HAP-1 (cell line): Measurements from ENCODE around the gene RHOF.

Source experiments
- DNase-seq, 2 experiments: peaks; one replicate each; pipeline ENCODE4 v3.0.0-alpha.2; 2016 to 2020; ENCODE audit warnings: low spot score in 2 of 2
- H3K27me3 ChIP-seq: fragments of 250-450 bp; sonication (Bioruptor Pico); 2 replicates; pipeline ENCODE4 v1.5.1; 2020; ENCODE audit warnings: low read depth, mild to moderate bottlenecking, moderate library complexity
- H3K36me3 ChIP-seq: fragments of 250-450 bp; sonication (Bioruptor Pico); replicated peaks from 2 replicates; pipeline ENCODE4 v1.5.1; 2020; ENCODE audit warnings: mild to moderate bottlenecking
- H3K4me1 ChIP-seq: fragments of 250-450 bp; sonication (Bioruptor Pico); 2 replicates; pipeline ENCODE4 v1.5.1; 2020; ENCODE audit warnings: mild to moderate bottlenecking
- H3K4me3 ChIP-seq: fragments of 250-450 bp; sonication (Bioruptor Pico); 2 replicates; pipeline ENCODE4 v1.5.1; 2020; ENCODE audit warnings: mild to moderate bottlenecking, moderate library complexity
- H3K9me3 ChIP-seq: fragments of 250-450 bp; sonication (Bioruptor Pico); 2 replicates; pipeline ENCODE4 v1.5.1; 2020; ENCODE audit warnings: mild to moderate bottlenecking, moderate library complexity
- in situ Hi-C: fragments of 300-500 bp; cut with MboI; formaldehyde crosslinking; loops from 3 replicates; pipeline ENCODE4 v1.14.3; 2020; ENCODE audit warnings: low sequenced_read_pairs, inconsistent platforms, mixed read lengths

RHOF gene

GRCh38 chr12:121826318-121827150 is 33.0 kb upstream of the RHOF start:
- no peak overlapping the region for H3K4me3 ChIP-seq
- peaks cover 60% of the 10 kb centered on the region for H3K36me3 ChIP-seq
- no peak for DNase-seq
- H3K27me3 ChIP-seq: no peaks in the 10 kb centered on the region
- peaks cover 5% of the 10 kb centered on the region for H3K4me1 ChIP-seq
- in situ Hi-C loops: no loop called here
- no peaks in the 10 kb centered on the region for H3K9me3 ChIP-seq

GRCh38 chr12:121825041-121825523 is 31.6 kb upstream of the RHOF start:
- H3K27me3 ChIP-seq: no peaks in the 10 kb centered on the region
- DNase-seq: no peak
- H3K36me3 ChIP-seq: peaks cover 64% of the 10 kb centered on the region
- in situ Hi-C loops: no loop called here
- peaks cover 5% of the 10 kb centered on the region for H3K4me1 ChIP-seq
- H3K4me3 ChIP-seq: no peak overlapping the region
- H3K9me3 ChIP-seq: no peaks in the 10 kb centered on the region

- Histone ChIP-seq H3K27me3 (no peaks in the 10 kb centered on the region), H3K4me1 (no peaks in the 10 kb centered on the region), H3K4me3 (no peak overlapping the region), H3K9me3 (no peaks in the 10 kb centered on the region), H3K36me3 (peaks cover 73% of the 10 kb centered on the region)
- in situ Hi-C loops: no loop called here
- no peak for DNase-seq
Measured at GRCh38 chr12:121823727-121824115, 30.2 kb upstream of the RHOF start.

- no peak for DNase-seq
- in situ Hi-C loops: no loop called here
- Histone ChIP-seq H3K4me1 (no peaks in the 10 kb centered on the region), H3K36me3 (peaks cover 71% of the 10 kb centered on the region), H3K4me3 (no peak overlapping the region), H3K27me3 (no peaks in the 10 kb centered on the region), H3K9me3 (no peaks in the 10 kb centered on the region)
Measured at GRCh38 chr12:121823101-121823726, 29.7 kb upstream of the RHOF start.

GRCh38 chr12:121822393-121823100 is 29.1 kb upstream of the RHOF start:
- no peak for DNase-seq
- no peaks in the 10 kb centered on the region for H3K9me3 ChIP-seq
- in situ Hi-C loops: no loop called here
- H3K4me1 ChIP-seq: no peaks in the 10 kb centered on the region
- no peak overlapping the region for H3K4me3 ChIP-seq
- peaks cover 71% of the 10 kb centered on the region for H3K36me3 ChIP-seq
- no peaks in the 10 kb centered on the region for H3K27me3 ChIP-seq

- no peak overlapping the region for H3K4me3 ChIP-seq
- H3K36me3 ChIP-seq: peaks cover 77% of the 10 kb centered on the region
- no peaks in the 10 kb centered on the region for H3K9me3 ChIP-seq
- H3K4me1 ChIP-seq: no peaks in the 10 kb centered on the region
- in situ Hi-C loops: no loop called here
- no peaks in the 10 kb centered on the region for H3K27me3 ChIP-seq
- DNase-seq: no peak
Measured at GRCh38 chr12:121820056-121820455, 26.6 kb upstream of the RHOF start.

GRCh38 chr12:121819212-121819949 is 25.9 kb upstream of the RHOF start:
- no peaks in the 10 kb centered on the region for H3K9me3 ChIP-seq
- no peak overlapping the region for H3K4me3 ChIP-seq
- H3K27me3 ChIP-seq: no peaks in the 10 kb centered on the region
- no peak for DNase-seq
- H3K36me3 ChIP-seq: peaks cover 84% of the 10 kb centered on the region
- in situ Hi-C loops: no loop called here
- H3K4me1 ChIP-seq: no peaks in the 10 kb centered on the region

GRCh38 chr12:121817648-121818043 is 24.2 kb upstream of the RHOF start:
- no peaks in the 10 kb centered on the region for H3K27me3 ChIP-seq
- H3K9me3 ChIP-seq: no peaks in the 10 kb centered on the region
- in situ Hi-C loops: no loop called here
- no peak overlapping the region for H3K4me3 ChIP-seq
- no peak for DNase-seq
- H3K36me3 ChIP-seq: peaks cover 80% of the 10 kb centered on the region
- no peaks in the 10 kb centered on the region for H3K4me1 ChIP-seq

- Histone ChIP-seq H3K4me3 (no peak overlapping the region), H3K36me3 (peaks cover 75% of the 10 kb centered on the region), H3K9me3 (no peaks in the 10 kb centered on the region), H3K27me3 (no peaks in the 10 kb centered on the region), H3K4me1 (no peaks in the 10 kb centered on the region)
- in situ Hi-C loops: no loop called here
- DNase-seq: no peak
Measured at GRCh38 chr12:121816925-121817647, 23.6 kb upstream of the RHOF start.

GRCh38 chr12:121815263-121815662 is 21.8 kb upstream of the RHOF start:
- in situ Hi-C loops: no loop called here
- DNase-seq: no peak
- Histone ChIP-seq H3K36me3 (peaks cover 73% of the 10 kb centered on the region), H3K27me3 (no peaks in the 10 kb centered on the region), H3K4me1 (peaks cover 10% of the 10 kb centered on the region; the same call in 1 of the 2 replicates), H3K9me3 (no peaks in the 10 kb centered on the region), H3K4me3 (no peak overlapping the region)

- Histone ChIP-seq H3K27me3 (no peaks in the 10 kb centered on the region), H3K36me3 (peaks cover 73% of the 10 kb centered on the region), H3K4me3 (no peak overlapping the region), H3K9me3 (no peaks in the 10 kb centered on the region), H3K4me1 (peaks cover 10% of the 10 kb centered on the region; the same call in 1 of the 2 replicates)
- DNase-seq: no peak
- in situ Hi-C loops: no loop called here
Measured at GRCh38 chr12:121814429-121815119, 21.1 kb upstream of the RHOF start.

GRCh38 chr12:121813951-121814350 is 20.5 kb upstream of the RHOF start:
- Histone ChIP-seq H3K4me1 (peaks cover 10% of the 10 kb centered on the region; the same call in 1 of the 2 replicates), H3K27me3 (no peaks in the 10 kb centered on the region), H3K4me3 (no peak overlapping the region), H3K9me3 (no peaks in the 10 kb centered on the region), H3K36me3 (peaks cover 73% of the 10 kb centered on the region)
- in situ Hi-C loops: no loop called here
- no peak for DNase-seq
